Measurements from ENCODE around the gene PSMB5. TPM values are rescaled to one million over a fixed set of nuclear protein-coding genes. Genes with fewer than 3 reads are reported as not detected.
A peak's percentile ranks its signal among the peaks of the same experiment; 100 is the strongest.
"Not testable (repeated sequence)": the region's sequence is repeated elsewhere in the genome, so short reads cannot be mapped to it uniquely, and the experiment has no call there.

Gene PSMB5
- total RNA-seq, 4 donors from 2014 or later = 135 to 155 (median 145) TPM

DNA sequence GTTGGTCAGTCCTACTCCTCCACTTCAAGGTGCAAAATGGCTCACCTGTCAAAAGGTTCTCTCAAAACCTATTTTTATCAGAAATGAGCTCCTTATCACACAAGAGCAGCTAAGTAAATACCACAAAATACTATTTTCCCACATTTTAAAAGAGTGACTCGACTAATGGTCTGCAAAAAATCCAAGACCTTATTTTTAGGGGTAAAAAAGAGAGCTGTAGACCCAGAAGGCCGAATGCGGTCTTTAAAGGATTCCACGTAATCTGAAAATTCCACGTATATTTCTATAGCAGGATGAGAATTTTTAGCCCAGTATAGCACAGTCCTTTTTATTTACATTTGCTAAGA, 28.5 kb downstream of the PSMB5 start:
- intact Hi-C loops (cut with DNase I) = no loop called here
- peak overlapping the region; percentile 90 to 94 (median 94) for H3K27ac ChIP-seq (replicated peaks in 1 of 4)
- H3K36me3 ChIP-seq = no peaks in the 10 kb centered on the region
- TF ChIP-seq, protein P1, sequence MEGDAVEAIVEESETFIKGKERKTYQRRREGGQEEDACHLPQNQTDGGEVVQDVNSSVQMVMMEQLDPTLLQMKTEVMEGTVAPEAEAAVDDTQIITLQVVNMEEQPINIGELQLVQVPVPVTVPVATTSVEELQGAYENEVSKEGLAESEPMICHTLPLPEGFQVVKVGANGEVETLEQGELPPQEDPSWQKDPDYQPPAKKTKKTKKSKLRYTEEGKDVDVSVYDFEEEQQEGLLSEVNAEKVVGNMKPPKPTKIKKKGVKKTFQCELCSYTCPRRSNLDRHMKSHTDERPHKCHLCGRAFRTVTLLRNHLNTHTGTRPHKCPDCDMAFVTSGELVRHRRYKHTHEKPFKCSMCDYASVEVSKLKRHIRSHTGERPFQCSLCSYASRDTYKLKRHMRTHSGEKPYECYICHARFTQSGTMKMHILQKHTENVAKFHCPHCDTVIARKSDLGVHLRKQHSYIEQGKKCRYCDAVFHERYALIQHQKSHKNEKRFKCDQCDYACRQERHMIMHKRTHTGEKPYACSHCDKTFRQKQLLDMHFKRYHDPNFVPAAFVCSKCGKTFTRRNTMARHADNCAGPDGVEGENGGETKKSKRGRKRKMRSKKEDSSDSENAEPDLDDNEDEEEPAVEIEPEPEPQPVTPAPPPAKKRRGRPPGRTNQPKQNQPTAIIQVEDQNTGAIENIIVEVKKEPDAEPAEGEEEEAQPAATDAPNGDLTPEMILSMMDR (IDR thresholded peaks at IDR 0.05) = no peak
- TF ChIP-seq POLR2A (IDR thresholded peaks at IDR 0.05; ENCODE audit: low read depth) (no peak), POLR2AphosphoS5 (IDR thresholded peaks at IDR 0.05) (no peak), EP300 (IDR thresholded peaks at IDR 0.05) (no peak)
- WGBS = 52% methylated on average over 5 of the region's 5 CpGs
- H3K4me3 ChIP-seq = peak overlapping the region; percentile 72 to 87 (median 80)
- H3K4me1 ChIP-seq = peaks cover 9 to 41% (median 30%) of the 10 kb centered on the region in 4 donors
- no peaks in the 10 kb centered on the region for H3K27me3 ChIP-seq
- no peaks in the 10 kb centered on the region for H3K9me3 ChIP-seq
- DNase-seq (ENCODE audit: extremely low spot score) = no peak

DNA sequence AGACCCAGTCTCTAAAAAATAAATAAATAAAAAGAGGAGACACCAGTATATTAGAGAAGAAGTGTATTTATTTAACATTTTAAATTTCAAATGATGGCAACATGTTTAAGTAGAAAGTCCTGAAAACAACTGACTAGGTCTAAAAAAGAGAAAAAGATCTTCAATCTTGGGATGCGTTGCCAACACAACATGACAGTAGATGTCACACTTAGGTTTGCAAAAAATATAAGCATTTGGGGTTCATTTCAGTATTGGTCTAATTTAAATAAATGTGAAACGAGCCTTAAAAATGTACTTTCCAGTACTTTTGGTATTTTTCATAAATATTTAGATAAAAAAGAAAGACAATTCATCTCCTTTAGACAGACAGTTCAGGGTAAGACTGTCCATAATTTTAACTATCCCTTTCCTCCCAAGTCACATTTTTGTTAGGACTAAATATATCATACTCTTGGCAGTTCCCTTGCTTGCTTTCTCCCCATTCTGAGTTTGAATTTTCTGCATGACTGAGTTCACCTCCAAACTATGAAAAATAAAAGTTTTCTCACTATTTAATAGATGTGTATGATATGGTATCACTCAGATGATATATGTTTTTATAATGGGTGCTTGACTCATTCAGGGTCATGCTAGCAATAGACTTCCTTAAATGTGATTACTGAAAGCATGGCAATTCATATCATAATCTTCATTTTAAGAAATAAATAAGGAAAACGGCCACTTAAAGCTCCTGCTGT, 29.1 kb downstream of the PSMB5 start:
- TF ChIP-seq EP300 (IDR thresholded peaks at IDR 0.05) = no peak
- TF ChIP-seq, protein P1 (IDR thresholded peaks at IDR 0.05) = no peak
- TF ChIP-seq POLR2A (IDR thresholded peaks at IDR 0.05; ENCODE audit: low read depth) = no peak
- TF ChIP-seq POLR2AphosphoS5 (IDR thresholded peaks at IDR 0.05) = no peak
- no peaks in the 10 kb centered on the region for H3K27me3 ChIP-seq
- H3K4me1 ChIP-seq = peaks cover 9 to 41% (median 30%) of the 10 kb centered on the region in 4 donors
- WGBS = 81% methylated on average over 3 of the region's 3 CpGs
- H3K27ac ChIP-seq (replicated peaks in 1 of 4) = peak overlapping the region in 3 of 4 donors; percentile 90 to 94 (median 94)
- no peaks in the 10 kb centered on the region for H3K36me3 ChIP-seq
- intact Hi-C loops (cut with DNase I) = no loop called here
- no peaks in the 10 kb centered on the region for H3K9me3 ChIP-seq
- no peak overlapping the region for H3K4me3 ChIP-seq
- DNase-seq (ENCODE audit: extremely low spot score) = no peak

DNA sequence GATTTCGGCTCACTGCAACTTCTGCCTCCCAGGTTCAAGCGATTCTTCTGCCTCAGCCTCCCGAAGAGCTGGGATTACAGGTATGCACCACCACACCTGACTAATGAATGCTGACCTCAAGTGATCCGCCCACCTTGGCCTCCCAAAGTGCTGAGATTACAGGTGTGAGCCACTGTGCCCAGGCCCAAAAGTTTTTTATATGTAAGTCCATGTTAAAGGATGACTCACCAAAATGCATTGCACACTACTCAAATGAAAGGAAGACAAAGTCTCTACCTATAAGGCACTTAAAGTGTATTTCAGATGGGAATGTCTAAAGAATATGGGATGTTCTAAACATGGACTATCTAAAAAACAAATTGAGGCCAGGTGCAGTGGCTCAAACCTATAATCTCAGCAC, 30.4 kb downstream of the PSMB5 start:
- WGBS = 97% methylated on average over 4 of the region's 4 CpGs
- DNase-seq (ENCODE audit: extremely low spot score); H3K36me3 ChIP-seq; intact Hi-C loops (cut with DNase I); H3K9me3 ChIP-seq; H3K27ac ChIP-seq (replicated peaks in 1 of 4); H3K27me3 ChIP-seq; H3K4me3 ChIP-seq: not testable (repeated sequence)
- H3K4me1 ChIP-seq = peaks cover 9 to 30% (median 22%) of the 10 kb centered on the region in 4 donors

DNA sequence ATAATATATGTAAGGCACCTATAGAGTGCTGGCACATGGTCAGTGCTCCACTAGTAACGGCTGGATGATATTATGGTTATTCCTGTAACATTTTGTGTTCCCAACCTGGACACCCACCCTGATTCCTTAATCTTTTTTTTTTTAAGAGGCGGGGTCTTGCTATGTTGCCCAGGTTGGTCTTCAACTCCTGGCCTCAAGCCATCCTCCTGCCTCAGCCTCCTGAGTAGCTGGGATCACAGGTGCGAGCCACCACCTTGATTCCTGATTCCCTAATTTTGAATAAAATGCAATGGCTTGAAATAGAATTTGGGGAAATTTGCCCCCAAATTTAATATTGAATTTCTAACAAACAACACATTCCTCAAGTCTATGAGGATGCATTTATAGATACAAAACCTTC, 32.1 kb downstream of the PSMB5 start:
- Histone ChIP-seq H3K27me3 (no peaks in the 10 kb centered on the region), H3K36me3 (peaks cover 0 to 13% (median 0%) of the 10 kb centered on the region in 4 donors), H3K27ac (replicated peaks in 1 of 4) (no peak overlapping the region), H3K4me3 (no peak overlapping the region), H3K4me1 (peaks cover 8 to 16% (median 13%) of the 10 kb centered on the region in 4 donors), H3K9me3 (no peaks in the 10 kb centered on the region)
- no peak for DNase-seq (ENCODE audit: extremely low spot score)
- 96% methylated on average over 3 of the region's 3 CpGs for WGBS
- intact Hi-C loops (cut with DNase I) = no loop called here
- TF ChIP-seq POLR2AphosphoS5 (IDR thresholded peaks at IDR 0.05) (no peak), EP300 (IDR thresholded peaks at IDR 0.05) (no peak)
- TF ChIP-seq, protein P1 (IDR thresholded peaks at IDR 0.05) = no peak

DNA sequence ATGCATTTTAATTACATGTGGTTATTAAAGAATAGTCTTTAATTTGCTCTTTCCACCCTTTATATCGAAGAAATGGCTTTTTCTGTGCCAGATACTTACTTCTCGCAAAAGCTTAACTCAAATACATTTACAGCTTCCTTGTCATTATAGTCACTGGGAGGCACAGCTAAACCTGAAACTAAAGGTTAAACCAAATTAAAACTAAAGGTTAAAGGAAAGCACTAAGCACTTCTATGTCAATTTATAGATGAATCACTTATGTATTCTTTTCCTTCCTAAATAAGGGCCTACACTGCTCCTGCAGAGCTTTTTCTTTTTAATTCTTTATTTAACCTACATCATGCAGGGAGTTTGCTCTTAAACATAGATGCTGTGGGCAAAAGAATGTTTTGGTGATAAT, 33.8 kb downstream of the PSMB5 start:
- Histone ChIP-seq H3K27ac (replicated peaks in 1 of 4) (no peak overlapping the region), H3K4me1 (peaks cover 0 to 6% (median 2%) of the 10 kb centered on the region in 4 donors), H3K9me3 (no peaks in the 10 kb centered on the region), H3K36me3 (peaks cover 0 to 13% (median 0%) of the 10 kb centered on the region in 4 donors), H3K27me3 (no peaks in the 10 kb centered on the region), H3K4me3 (no peak overlapping the region)
- WGBS = 91% methylated on average over 2 of the region's 2 CpGs
- TF ChIP-seq, protein P1 (IDR thresholded peaks at IDR 0.05) = no peak
- TF ChIP-seq EP300 (IDR thresholded peaks at IDR 0.05) (no peak), POLR2AphosphoS5 (IDR thresholded peaks at IDR 0.05) (no peak), POLR2A (IDR thresholded peaks at IDR 0.05; ENCODE audit: low read depth) (no peak)
- DNase-seq (ENCODE audit: extremely low spot score) = no peak
- intact Hi-C loops (cut with DNase I) = no loop called here

Data from esophagus muscularis mucosa (tissue), 4 donors.